BLaER1 (cell line): Measurements from ENCODE around the gene JKAMP.
"Not testable (repeated sequence)": the region's sequence is repeated elsewhere in the genome, so short reads cannot be mapped to it uniquely, and the experiment has no call there.

Experiments
- H3K27ac ChIP-seq: shearing (Covaris generic); formaldehyde crosslinking; 2 replicates; pipeline ENCODE4 v1.8.1; 2022
- H3K27me3 ChIP-seq: shearing (Covaris generic); formaldehyde crosslinking; 2 replicates; pipeline ENCODE4 v1.8.1; 2022
- H3K36me3 ChIP-seq: shearing (Covaris generic); formaldehyde crosslinking; 2 replicates; pipeline ENCODE4 v1.8.1; 2022
- H3K4me1 ChIP-seq: shearing (Covaris generic); formaldehyde crosslinking; 2 replicates; pipeline ENCODE4 v1.8.1; 2022
- H3K4me2 ChIP-seq: shearing (Covaris generic); formaldehyde crosslinking; 2 replicates; pipeline ENCODE4 v1.8.1; 2022
- H3K4me3 ChIP-seq: shearing (Covaris generic); formaldehyde crosslinking; 2 replicates; pipeline ENCODE4 v1.8.1; 2022
- H3K9ac ChIP-seq: shearing (Covaris generic); formaldehyde crosslinking; 2 replicates; pipeline ENCODE4 v1.8.1; 2022
- H3K9me3 ChIP-seq: shearing (Covaris generic); formaldehyde crosslinking; 2 replicates; pipeline ENCODE4 v1.8.1; 2022
- H4K20me1 ChIP-seq: shearing (Covaris generic); formaldehyde crosslinking; 2 replicates; pipeline ENCODE4 v1.8.1; 2022
- Cebpa-rat ChIP-seq: shearing (Covaris generic); IDR thresholded peaks from 2 replicates; pipeline ENCODE4 v1.8.1; 2022

JKAMP gene, protein sequence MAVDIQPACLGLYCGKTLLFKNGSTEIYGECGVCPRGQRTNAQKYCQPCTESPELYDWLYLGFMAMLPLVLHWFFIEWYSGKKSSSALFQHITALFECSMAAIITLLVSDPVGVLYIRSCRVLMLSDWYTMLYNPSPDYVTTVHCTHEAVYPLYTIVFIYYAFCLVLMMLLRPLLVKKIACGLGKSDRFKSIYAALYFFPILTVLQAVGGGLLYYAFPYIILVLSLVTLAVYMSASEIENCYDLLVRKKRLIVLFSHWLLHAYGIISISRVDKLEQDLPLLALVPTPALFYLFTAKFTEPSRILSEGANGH

DNA sequence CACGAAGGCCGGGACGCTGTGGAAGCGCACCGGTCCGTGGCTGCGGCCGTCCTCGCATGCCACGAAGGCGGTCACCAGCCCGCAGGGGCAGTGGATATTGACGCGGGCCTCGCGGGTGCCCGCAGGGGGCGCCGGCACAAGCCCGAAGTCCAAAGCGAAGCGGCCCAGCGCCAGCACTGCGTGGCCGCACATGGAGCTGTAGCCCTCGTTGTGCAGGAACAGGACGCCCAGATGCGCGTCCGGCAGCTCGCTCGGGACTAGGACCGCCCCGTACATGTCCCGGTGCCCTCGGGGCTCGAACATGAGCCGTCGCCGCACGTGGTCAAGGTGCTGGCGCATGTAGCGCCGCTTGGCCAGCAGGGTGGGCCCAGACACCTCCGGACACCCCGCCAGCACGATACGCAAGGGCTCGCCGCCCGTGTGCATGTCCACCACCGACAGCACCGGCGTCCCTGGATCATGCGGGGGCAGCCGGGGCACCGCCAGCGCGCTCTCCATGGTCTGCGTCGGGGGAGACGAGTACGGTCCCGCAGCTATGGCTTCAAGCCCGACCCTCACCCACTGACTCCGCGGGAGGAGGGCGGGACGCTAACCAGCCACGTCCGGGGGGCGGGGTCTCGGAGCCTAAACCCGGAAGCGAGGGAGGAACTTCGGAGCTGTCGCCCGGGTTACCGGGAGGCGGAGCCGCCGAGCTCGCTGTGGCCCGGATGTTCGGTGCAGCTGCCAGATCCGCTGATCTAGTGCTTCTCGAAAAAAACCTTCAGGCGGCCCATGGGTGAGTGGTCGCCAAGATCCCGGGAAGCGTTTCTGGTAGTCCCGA is at the start of gene JKAMP, which contains the start of gene L3HYPDH:
TSS of gene JKAMP (plus strand) at position 699 of the 820 bp plus-strand sequence. CDS start at position 772, 73 bp downstream.
TSS of gene L3HYPDH (minus strand) at position 590 of the 820 bp plus-strand sequence. CDS start at position 498, 92 bp downstream.
- H3K36me3 ChIP-seq, result peaks cover 13% of the 10 kb centered on the region
- H3K4me3 ChIP-seq, result peak within 1 kb of the TSS; percentile 83
- H4K20me1 ChIP-seq, result peaks cover 31% of the 10 kb centered on the region
- no peak for TF ChIP-seq Cebpa-rat
- peak within 1 kb of the TSS; percentile 89 for H3K9ac ChIP-seq
- H3K9me3 ChIP-seq, result no peaks in the 10 kb centered on the region
- H3K4me1 ChIP-seq, result peaks cover 51% of the 10 kb centered on the region
- peak within 1 kb of the TSS; percentile 89 for H3K27ac ChIP-seq
- H3K4me2 ChIP-seq, result peak within 1 kb of the TSS; percentile 92
- H3K27me3 ChIP-seq, result no peaks in the 10 kb centered on the region

DNA sequence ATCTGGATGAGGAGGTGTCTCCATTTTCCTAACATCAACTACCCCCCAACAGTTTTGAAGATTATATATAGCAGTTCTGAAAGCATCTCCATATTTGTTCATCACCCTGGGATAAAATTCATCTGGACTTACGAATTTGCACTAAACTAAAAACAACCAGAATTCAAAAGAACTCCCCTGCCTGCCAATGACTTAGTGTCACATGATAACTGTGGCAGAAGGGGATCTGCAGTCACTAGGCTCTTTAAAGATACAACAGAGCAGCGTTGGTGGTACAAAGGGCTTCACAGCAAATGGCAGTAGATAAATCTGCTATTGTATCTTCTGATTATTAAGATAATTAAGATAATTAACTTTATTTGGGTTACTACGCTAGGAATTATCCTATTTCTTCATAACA is 49.2 kb upstream of the JKAMP start:
- no peak for TF ChIP-seq Cebpa-rat
- no peak overlapping the region for H3K9ac ChIP-seq
- H3K36me3 ChIP-seq, result no peaks in the 10 kb centered on the region
- H3K4me2 ChIP-seq, result no peak overlapping the region
- H3K27ac ChIP-seq, result no peak overlapping the region
- H3K27me3 ChIP-seq, result no peaks in the 10 kb centered on the region
- H4K20me1 ChIP-seq, result no peaks in the 10 kb centered on the region
- H3K4me1 ChIP-seq, result no peaks in the 10 kb centered on the region
- no peak overlapping the region for H3K4me3 ChIP-seq
- no peaks in the 10 kb centered on the region for H3K9me3 ChIP-seq

DNA sequence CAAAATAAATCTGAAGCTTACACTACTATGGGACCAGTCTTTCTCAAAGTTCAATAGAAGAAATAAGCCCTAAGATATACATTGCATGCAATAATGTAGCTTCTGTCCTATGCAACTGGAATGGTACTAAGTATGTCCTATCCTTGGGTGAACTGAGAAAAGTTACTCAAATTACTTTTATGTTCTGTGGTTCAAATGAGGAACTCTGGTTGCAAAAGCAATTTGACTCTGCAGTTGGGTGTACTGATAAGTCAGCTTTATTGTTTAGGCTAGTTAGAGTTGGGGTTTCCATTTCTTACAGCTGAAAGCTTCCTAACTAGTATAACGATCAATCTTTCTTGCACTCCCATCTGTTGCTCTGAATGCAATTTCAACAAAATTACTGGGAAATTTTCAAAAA is 48.3 kb upstream of the JKAMP start:
- TF ChIP-seq Cebpa-rat, result no peak
- no peaks in the 10 kb centered on the region for H3K9me3 ChIP-seq
- H3K27ac ChIP-seq, result no peak overlapping the region
- no peaks in the 10 kb centered on the region for H3K27me3 ChIP-seq
- no peak overlapping the region for H3K9ac ChIP-seq
- no peak overlapping the region for H3K4me2 ChIP-seq
- no peaks in the 10 kb centered on the region for H3K4me1 ChIP-seq
- H4K20me1 ChIP-seq, result no peaks in the 10 kb centered on the region
- no peak overlapping the region for H3K4me3 ChIP-seq
- no peaks in the 10 kb centered on the region for H3K36me3 ChIP-seq

DNA sequence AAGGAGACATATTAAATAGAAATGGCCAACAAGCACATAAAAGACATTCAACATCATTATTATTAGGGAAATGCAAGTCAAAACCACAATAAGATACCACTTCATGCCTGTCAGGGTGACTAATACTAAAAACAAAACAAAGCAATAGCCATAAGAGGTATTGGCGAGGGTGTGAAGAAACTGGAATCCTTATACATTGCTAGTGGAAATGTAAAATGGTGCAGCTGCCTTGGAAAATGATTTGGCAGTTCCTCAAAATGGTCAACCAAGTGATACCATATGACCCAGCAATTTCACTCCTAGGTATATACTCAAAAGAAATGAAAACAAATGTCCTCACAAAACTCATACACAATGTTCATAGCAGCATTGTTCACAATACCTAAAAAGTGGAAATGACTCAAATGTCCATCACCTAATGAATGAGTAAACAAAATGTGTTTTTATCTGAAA is 46.1 kb upstream of the JKAMP start:
- no peaks in the 10 kb centered on the region for H3K36me3 ChIP-seq
- no peaks in the 10 kb centered on the region for H3K9me3 ChIP-seq
- no peaks in the 10 kb centered on the region for H4K20me1 ChIP-seq
- H3K4me2 ChIP-seq, result no peak overlapping the region
- H3K4me1 ChIP-seq, result no peaks in the 10 kb centered on the region
- H3K9ac ChIP-seq, result no peak overlapping the region
- no peaks in the 10 kb centered on the region for H3K27me3 ChIP-seq
- TF ChIP-seq Cebpa-rat, result no peak
- H3K27ac ChIP-seq, result no peak overlapping the region
- H3K4me3 ChIP-seq, result no peak overlapping the region

DNA sequence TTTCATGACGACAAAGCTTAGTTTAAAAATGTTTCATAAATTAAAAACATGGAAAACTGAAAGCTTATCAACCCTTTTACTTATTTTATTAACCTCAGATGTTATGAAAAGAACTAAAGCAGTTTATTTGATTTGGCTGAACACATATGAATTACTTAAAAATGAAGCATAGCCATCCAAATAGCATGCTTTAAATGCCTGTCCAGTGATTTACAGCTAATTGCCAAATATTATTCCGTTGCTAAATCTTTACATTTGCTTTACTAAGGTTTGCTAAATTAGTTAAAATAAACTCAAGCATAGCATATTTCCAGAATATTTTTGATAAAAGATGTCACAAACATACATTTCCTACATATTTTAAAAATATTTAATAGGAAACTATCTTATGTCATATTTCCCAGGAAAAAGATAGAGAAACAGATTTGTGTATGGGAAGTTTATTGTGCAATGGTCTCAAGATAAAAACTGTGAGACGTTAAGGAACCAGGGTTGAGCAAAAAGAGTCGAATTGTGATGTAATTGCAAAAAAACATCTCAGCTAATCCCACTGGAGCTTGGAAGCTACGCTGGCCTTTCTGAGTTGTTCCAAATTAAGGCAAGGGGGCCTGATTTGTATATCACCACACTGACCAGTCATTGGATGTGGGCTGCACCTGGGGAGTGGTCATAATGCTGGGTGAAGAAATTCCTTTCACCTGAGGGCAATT is 44.9 kb upstream of the JKAMP start:
- no peak overlapping the region for H3K27ac ChIP-seq
- H3K9me3 ChIP-seq, result no peaks in the 10 kb centered on the region
- H3K4me2 ChIP-seq, result no peak overlapping the region
- TF ChIP-seq Cebpa-rat, result no peak
- no peaks in the 10 kb centered on the region for H3K4me1 ChIP-seq
- H3K36me3 ChIP-seq, result no peaks in the 10 kb centered on the region
- H3K4me3 ChIP-seq, result no peak overlapping the region
- H3K9ac ChIP-seq, result no peak overlapping the region
- H4K20me1 ChIP-seq, result no peaks in the 10 kb centered on the region
- H3K27me3 ChIP-seq, result no peaks in the 10 kb centered on the region

DNA sequence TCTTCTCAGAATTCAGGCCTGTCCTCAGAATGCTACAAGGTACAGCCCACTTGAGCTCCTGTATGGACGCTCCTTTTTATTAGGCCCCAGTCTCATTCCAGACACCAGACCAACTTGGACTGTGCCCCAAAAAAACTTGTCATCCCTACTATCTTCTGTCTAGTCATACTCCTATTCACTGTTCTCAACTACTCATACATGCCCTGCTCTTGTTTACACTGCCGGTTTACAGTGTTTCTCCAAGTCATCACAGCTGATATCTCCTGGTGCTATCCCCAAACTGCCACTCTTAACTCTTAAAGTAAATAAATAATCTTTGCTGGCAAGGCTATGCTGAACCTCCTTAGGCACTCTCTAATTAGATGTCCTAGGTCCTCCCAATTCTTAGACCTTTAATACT is 35.6 kb upstream of the JKAMP start:
- H3K27me3 ChIP-seq, H3K9ac ChIP-seq, H3K9me3 ChIP-seq, H3K4me2 ChIP-seq, H3K4me1 ChIP-seq, H3K4me3 ChIP-seq, H3K36me3 ChIP-seq, H3K27ac ChIP-seq, H4K20me1 ChIP-seq: not testable (repeated sequence)

DNA sequence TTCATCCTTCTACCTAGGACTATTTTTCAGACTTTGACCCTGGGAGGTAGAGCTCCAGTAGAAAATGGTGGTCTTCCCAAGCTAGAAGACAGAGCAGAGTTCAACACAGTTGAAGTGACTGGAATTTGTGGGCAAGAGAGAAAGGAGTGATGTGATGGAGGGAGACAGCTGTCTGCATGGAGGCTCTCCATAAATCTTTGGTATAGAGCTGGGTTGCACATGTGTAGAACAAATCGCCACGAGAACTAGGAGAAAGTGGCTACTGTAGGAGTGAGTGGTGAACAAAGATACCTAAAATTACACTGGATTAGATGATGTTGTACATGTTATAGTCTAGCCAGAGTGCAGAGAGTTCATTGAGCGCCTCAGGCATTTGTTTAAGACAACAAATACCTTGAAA is 33.6 kb upstream of the JKAMP start:
- no peak overlapping the region for H3K9ac ChIP-seq
- H4K20me1 ChIP-seq, result no peaks in the 10 kb centered on the region
- TF ChIP-seq Cebpa-rat, result no peak
- H3K9me3 ChIP-seq, result no peaks in the 10 kb centered on the region
- no peaks in the 10 kb centered on the region for H3K27me3 ChIP-seq
- H3K4me2 ChIP-seq, result no peak overlapping the region
- peaks cover 7% of the 10 kb centered on the region; the same call in 1 of the 2 replicates for H3K36me3 ChIP-seq
- H3K4me1 ChIP-seq, result no peaks in the 10 kb centered on the region
- H3K4me3 ChIP-seq, result no peak overlapping the region
- no peak overlapping the region for H3K27ac ChIP-seq

DNA sequence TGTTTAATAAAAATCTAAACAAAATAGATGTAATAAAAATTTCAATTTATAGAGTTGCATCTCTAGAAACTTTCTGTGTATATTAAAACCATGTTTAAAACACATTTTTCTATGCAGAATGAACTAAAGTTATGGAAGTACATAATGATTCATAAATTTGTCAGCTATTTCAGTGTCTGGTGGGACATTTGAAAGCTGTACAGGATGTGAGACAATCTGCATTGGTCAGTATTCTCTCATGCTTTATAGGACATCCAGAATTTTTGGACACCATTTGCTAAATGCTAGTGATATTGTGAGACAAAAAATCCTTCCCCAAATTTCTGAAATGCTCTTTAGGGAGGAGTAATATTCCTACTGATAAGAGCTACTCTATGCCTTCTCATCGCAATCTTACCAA is 32.5 kb upstream of the JKAMP start:
- H3K27me3 ChIP-seq, result no peaks in the 10 kb centered on the region
- H3K36me3 ChIP-seq, result peaks cover 7% of the 10 kb centered on the region; the same call in 1 of the 2 replicates
- H3K27ac ChIP-seq, result no peak overlapping the region
- no peak overlapping the region for H3K9ac ChIP-seq
- H3K9me3 ChIP-seq, result no peaks in the 10 kb centered on the region
- no peak for TF ChIP-seq Cebpa-rat
- no peak overlapping the region for H3K4me3 ChIP-seq
- H4K20me1 ChIP-seq, result no peaks in the 10 kb centered on the region
- no peaks in the 10 kb centered on the region for H3K4me1 ChIP-seq
- no peak overlapping the region for H3K4me2 ChIP-seq

DNA sequence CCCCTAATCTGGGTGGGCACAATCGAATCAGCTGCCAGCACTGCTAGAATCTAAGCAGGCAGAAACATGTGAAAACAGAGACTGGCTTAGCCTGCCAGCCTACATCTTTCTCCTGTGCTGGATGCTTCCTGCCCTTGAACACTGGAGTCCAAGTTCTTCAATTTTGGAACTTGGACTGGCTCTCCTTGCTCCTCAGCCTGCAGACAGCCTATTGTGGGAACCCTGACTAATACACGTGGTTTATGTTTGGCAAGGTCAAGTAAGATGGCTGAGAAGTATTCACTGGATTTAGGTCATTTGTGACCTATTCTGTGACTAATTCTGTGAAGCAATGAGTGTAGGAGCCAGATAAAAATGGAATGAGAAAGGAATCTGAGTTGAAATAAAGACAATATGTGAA is 30.2 kb upstream of the JKAMP start:
- H3K27me3 ChIP-seq, result no peaks in the 10 kb centered on the region
- no peak overlapping the region for H3K9ac ChIP-seq
- H3K4me2 ChIP-seq, result no peak overlapping the region
- no peaks in the 10 kb centered on the region for H3K4me1 ChIP-seq
- peaks cover 7% of the 10 kb centered on the region; the same call in 1 of the 2 replicates for H3K36me3 ChIP-seq
- H3K4me3 ChIP-seq, result no peak overlapping the region
- no peak overlapping the region for H3K27ac ChIP-seq
- no peak for TF ChIP-seq Cebpa-rat
- H4K20me1 ChIP-seq, result no peaks in the 10 kb centered on the region
- H3K9me3 ChIP-seq, result no peaks in the 10 kb centered on the region

DNA sequence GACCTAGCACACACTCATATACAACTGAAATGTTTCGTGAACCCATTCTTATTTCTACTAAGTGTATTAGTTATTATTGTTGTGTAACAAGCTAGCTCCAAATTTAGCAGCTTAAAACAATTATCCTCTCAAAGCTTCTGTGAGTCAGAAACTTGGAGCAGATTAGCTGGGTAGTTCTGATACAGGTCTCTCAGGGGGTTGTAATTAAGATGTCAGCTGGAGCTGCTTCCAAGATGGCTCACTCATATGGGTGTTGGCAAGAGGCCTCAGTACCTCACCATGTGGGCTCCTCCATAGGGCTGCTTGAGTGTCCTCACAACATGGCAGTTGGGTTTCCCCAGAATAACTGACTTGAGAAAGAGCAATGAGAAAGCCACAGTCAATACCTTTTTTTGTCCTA is 28.9 kb upstream of the JKAMP start:
- H3K4me1 ChIP-seq, result no peaks in the 10 kb centered on the region
- no peak overlapping the region for H3K27ac ChIP-seq
- peaks cover 7% of the 10 kb centered on the region; the same call in 1 of the 2 replicates for H3K36me3 ChIP-seq
- no peaks in the 10 kb centered on the region for H3K27me3 ChIP-seq
- no peak overlapping the region for H3K4me2 ChIP-seq
- TF ChIP-seq Cebpa-rat, result no peak
- H3K9ac ChIP-seq, result no peak overlapping the region
- H3K9me3 ChIP-seq, result no peaks in the 10 kb centered on the region
- H4K20me1 ChIP-seq, result no peaks in the 10 kb centered on the region
- no peak overlapping the region for H3K4me3 ChIP-seq
